Bone marrow (tissue), 2 donors: ENCODE results near the gene NPAS3.

Source experiments
- DNase-seq, 2 donors: peaks; one replicate each; lab custom pipeline; 2025; lab: John Stamatoyannopoulos, UW

NPAS3 gene

GRCh38 chr14:33682760-33683159 lies 744.1 kb downstream of the NPAS3 start:
- no peak for DNase-seq

- DNase-seq: no peak
Observed at GRCh38 chr14:33685026-33685425, 746.3 kb downstream of the NPAS3 start.

- DNase-seq: no peak
Observed at GRCh38 chr14:33685698-33686097, 747.0 kb downstream of the NPAS3 start.

- DNase-seq: no peak
Observed at GRCh38 chr14:33686218-33686617, 747.5 kb downstream of the NPAS3 start.

- DNase-seq: no peak
Observed at GRCh38 chr14:33686856-33687255, 748.2 kb downstream of the NPAS3 start.

GRCh38 chr14:33689680-33690079 lies 751.0 kb downstream of the NPAS3 start:
- DNase-seq: no peak

- no peak for DNase-seq
Observed at GRCh38 chr14:33691907-33692306, 753.2 kb downstream of the NPAS3 start.

GRCh38 chr14:33692762-33693161 lies 754.1 kb downstream of the NPAS3 start:
- no peak for DNase-seq

- no peak for DNase-seq
Observed at GRCh38 chr14:33693237-33693636, 754.6 kb downstream of the NPAS3 start.

- DNase-seq: no peak
Observed at GRCh38 chr14:33696165-33696564, 757.5 kb downstream of the NPAS3 start.

GRCh38 chr14:33699300-33699983 lies 760.8 kb downstream of the NPAS3 start:
- DNase-seq: no peak

GRCh38 chr14:33700052-33700451 lies 761.4 kb downstream of the NPAS3 start:
- no peak for DNase-seq

GRCh38 chr14:33702293-33702692 lies 763.6 kb downstream of the NPAS3 start:
- no peak for DNase-seq

GRCh38 chr14:33704481-33704880 lies 765.8 kb downstream of the NPAS3 start:
- no peak for DNase-seq

GRCh38 chr14:33705490-33705889 lies 766.8 kb downstream of the NPAS3 start:
- DNase-seq: no peak

- no peak for DNase-seq
Observed at GRCh38 chr14:33707716-33708115, 769.0 kb downstream of the NPAS3 start.

GRCh38 chr14:33709283-33709682 lies 770.6 kb downstream of the NPAS3 start:
- DNase-seq: no peak

- DNase-seq: no peak
Observed at GRCh38 chr14:33709711-33710110, 771.0 kb downstream of the NPAS3 start.

GRCh38 chr14:33710273-33710672 lies 771.6 kb downstream of the NPAS3 start:
- DNase-seq: no peak

GRCh38 chr14:33711194-33711593 lies 772.5 kb downstream of the NPAS3 start:
- no peak for DNase-seq

- DNase-seq: no peak
Observed at GRCh38 chr14:33711811-33712216, 773.1 kb downstream of the NPAS3 start.

- no peak for DNase-seq
Observed at GRCh38 chr14:33714527-33715226, 776.0 kb downstream of the NPAS3 start.

GRCh38 chr14:33715227-33715528 lies 776.5 kb downstream of the NPAS3 start:
- no peak for DNase-seq

GRCh38 chr14:33716921-33717320 lies 778.2 kb downstream of the NPAS3 start:
- DNase-seq: no peak
